Stimulated activated CD8-positive, alpha-beta memory T cell treated with anti-CD3 and anti-CD28 coated beads, Interleukin-7, amount 100 ng/mL, for 1 hour (primary cell): ENCODE measurements around the gene OR14J1.
"Not testable (repeated sequence)": the region's sequence is repeated elsewhere in the genome, so short reads cannot be mapped to it uniquely, and the experiment has no call there.

Experiments
- DNase-seq, 2 donors: peaks; one replicate each; pipeline ENCODE4 v3.0.0-alpha.2; 2020; ENCODE audit warnings: low read depth in 2 of 2

The OR14J1 gene, protein sequence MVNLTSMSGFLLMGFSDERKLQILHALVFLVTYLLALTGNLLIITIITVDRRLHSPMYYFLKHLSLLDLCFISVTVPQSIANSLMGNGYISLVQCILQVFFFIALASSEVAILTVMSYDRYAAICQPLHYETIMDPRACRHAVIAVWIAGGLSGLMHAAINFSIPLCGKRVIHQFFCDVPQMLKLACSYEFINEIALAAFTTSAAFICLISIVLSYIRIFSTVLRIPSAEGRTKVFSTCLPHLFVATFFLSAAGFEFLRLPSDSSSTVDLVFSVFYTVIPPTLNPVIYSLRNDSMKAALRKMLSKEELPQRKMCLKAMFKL

DNA sequence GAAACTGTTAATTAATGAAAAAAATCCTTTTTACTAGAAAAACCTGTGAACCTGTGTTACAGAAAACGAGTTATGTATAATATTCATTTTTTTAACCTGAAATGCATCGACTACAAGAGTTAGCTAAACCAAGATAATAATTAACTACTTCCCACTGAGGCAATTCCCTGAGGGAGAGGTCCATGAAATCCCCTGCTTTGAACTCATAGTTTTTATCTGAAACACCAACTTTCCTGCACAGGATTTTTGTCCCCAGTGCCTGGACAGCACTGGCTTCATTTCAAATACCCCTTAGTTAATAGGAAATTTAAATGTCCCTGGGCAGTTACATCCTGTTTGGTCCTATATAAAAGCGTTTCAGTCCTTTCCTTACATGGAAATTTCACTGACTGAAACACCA, at the start of gene OR14J1:
OR14J1 (plus strand) TSS at position 386 of the 400 bp plus-strand sequence. CDS start 4,989 bp downstream, outside the sequence.
- no peak for DNase-seq

DNA sequence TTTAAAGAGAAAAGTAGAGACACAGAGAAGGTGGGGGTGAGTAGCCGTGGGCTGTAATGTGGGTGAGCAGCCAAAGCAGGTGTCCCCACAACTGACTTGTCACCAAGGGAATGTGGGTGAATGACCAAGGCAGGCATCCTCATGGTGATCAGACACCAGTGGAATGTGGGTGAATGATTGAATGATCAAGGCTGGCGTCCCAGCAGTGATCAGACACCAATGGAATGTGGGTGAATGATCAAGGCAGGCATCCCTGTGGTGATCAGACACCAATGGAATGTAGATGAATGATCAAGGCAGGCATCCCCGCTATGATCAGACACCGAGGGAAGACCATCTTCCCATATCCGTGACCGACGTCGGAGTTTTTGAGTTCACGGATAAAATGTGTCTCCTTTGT, 49.8 kb upstream of the OR14J1 start:
- no peak for DNase-seq

DNA sequence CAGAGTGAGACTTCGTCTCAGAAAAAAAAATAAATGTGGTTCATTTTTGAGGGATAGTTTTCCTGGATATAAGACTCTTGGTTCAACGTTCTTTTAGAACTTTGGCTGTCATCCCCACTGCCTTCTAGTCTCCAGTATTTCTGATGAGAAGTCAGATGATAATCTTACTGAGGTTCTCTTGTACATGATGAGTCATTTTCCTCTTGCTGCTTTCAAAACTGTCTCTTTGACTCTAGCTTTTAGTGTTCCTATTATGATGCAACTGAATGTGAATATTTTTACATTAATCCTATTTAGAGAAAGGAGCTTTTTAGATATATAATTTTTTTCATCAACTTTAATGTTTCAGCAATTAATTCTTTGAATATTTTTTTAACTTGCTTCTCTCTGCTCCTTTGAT, 46.0 kb upstream of the OR14J1 start:
- no peak for DNase-seq

DNA sequence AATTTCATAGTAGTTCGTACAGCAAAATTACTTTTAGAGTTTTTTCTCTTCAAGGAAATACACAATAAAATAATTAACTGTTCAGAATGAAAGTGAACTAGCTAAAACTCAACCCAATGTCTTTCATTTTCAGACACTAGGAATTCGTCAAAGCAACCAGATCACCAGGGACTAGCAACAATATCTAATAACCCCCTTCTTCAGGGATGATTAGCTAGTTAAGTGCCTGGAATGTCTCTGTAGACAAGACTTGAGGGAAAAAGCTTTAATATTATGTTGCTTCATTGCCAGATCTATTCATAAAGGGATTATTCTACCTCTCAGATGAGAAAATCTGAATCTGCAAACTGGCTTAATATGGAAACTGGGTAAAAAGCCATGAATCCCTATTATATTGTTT, 41.8 kb upstream of the OR14J1 start:
- no peak for DNase-seq

DNA sequence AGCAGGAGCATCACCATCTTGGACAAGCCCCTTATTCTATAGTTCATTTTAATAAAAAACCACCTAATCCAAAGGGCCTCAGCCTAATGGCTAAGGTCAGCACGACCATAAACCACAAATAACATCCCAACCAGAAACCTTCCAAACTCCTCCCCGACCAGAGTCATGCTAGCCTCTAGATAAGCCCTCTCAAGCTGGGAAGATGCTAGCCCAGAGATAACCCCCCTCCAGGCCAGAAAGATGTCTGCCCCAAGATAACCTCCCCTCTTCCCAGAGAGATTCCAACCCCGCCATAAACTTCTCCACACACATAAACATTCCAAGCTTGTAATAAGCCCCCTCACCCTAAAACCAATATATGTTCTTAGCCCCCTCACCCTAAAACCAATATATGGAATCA, 38.5 kb upstream of the OR14J1 start:
- DNase-seq: no peak

DNA sequence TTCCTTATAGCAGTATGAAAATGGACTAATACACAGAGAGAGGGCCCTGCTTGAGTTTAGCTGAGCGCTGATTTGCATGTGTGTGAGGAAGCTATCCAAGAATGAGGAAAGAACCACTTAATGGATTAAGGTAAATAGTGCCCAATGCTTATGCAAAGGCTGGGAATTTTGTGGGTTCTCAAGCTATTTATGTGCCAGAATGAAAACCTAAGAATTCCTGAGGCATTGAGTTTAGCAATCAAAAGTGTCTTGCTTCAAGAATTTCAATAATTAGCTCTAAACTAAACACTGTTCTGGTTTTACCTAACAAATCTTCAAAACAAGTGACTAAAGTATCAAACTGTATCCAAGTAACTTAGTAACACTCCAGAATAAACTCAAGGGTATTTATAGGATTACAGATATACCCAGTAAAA, 7.0 kb upstream of the OR14J1 start:
- DNase-seq: no peak

DNA sequence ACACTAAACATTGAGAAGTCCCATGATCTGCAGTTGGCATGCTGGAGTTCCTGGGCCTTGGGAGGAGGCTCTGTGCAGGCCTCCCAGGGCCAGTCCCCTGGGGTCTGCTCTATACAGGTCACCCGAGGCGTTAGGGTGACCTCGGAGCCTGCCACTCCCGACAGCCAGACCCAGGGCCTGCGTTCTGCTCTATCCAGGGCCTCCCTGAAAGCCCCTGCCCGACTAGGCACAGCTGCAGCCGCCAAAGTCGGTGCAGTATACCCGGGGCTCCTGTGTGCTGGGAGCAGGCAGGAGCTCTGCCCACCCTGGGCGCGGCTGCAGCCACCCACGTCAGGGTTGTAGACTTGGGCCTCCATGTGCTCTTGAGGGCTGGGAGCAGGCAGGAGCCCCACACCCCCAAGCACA, 6.3 kb upstream of the OR14J1 start:
- no peak for DNase-seq

DNA sequence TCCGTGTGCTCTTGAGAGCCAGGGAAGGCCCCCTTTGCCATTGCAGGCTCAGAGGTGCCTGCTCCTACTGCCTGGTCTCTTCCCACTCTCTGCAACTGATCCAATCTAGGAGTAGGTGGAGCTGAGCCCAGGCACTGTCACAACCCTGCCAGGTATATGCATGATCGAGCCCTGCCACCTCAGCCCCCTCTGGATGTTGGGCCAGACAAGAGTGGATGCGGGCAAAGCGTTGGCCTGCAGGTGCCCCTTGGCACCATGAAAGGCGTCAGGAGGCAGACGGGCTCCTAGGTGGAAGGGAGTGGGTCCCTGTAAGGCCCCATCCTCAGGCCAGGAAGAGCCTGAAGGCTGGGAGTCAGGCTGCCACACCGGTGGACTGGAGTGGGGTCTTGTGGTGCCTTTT, 5.9 kb upstream of the OR14J1 start:
- no peak for DNase-seq

DNA sequence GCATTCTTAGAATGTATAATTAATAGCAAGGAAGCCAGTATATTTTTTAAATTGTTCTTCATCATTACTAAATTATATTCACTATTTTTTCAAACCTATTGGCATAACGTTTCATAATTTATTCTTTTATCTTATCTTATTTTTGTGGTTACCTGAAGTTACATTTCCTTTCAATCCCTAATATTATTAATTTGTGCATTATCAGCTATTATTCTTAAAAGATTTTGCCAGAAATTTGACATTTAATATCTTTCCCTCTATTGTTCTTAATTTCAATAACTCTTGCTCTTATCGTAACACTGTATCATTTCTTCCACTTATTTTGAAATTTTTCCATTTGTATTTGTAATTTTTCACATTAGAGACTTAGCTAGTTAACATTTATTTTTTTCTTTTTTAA, 18.4 kb downstream of the OR14J1 start:
- DNase-seq: no peak

DNA sequence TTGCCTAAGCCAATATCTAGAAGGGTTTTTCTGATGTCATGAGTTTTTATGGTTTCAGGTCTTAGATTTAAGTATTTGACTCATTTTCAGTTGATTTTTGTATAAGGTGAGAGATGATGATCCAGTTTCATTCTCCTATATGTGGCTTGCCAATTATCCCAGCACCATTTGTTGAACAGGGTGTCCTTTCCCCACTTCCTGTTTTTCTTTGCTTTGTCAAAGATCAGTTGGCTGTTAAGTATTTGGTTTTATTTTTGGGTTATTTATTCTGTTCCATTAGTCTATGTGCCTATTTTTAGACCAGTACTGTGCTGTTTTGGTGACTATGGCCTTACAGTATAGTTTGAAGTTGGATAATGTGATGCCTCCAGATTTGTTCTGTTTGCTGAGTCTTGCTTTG, 21.8 kb downstream of the OR14J1 start:
- DNase-seq: not testable (repeated sequence)

DNA sequence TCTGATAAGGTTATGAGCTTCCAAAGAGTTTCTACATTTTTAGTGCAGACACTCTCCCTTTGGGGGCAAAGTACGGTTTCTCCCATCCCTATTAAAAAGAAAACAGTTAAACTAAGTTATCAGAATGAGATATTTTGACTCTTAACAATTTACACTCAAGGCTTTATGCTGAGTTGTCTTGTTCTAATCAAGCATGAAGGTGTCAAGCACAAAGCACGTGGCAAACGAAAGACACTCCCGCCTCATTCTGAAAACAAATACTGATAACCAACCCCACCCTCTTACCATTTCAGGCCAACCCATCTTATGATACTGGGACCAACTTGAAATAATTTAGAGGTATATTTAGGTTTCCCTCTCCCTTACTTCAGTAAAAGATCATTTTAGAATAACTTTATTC, 24.3 kb downstream of the OR14J1 start:
- no peak for DNase-seq

DNA sequence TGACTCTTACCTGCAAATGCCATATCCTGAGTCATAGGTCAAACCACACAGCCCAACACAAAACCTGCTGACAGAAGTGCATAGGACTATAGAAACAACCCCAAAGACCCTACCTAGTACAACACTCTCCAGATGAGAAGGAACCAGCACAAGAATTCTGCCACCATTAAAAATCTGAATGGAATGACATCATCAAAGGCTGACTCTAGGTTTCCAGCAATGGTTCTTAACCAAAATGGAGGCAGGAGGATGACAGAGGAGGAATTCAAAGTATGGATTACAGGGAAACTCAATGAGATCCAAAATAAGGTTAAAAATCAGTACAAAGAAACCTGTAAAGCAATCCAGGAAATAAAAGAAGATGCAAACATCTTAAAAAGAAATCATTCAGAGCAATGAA, 31.2 kb downstream of the OR14J1 start:
- no peak for DNase-seq

DNA sequence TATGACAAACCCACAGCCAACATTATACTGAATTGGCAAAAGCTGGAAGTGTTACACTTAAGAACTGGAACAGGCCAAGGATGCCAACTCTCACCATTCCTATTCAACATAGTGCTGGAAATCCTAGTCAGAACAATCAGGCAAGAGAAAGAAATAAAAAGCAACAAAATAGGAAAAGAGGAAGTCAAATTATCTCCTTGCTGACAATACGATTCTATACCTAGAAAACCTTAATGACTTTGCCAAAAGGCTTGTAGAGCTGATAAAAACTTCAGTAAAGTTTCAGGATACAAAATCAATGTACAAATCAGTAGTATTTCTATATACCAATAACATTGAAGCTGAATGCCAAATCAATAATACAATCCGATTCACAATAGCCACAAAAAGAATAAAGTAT, 34.8 kb downstream of the OR14J1 start:
- no peak for DNase-seq

DNA sequence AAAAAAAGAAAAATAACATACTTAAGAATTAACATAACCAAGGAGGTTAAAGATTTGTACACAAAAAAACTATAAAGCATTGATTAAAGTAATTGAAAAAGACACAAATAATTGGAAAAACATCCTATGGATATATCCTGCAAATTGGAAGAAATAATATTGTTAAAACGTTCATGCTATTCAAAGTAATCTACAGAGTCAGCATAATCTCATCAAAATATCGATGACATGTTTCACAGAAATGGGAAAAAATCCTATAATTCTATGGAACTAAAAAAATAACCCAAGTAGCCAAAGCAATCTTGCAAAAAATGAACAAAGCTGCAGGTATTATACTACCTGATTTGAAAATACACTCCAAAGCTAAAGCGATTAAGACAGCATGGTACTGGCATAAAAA, 43.9 kb downstream of the OR14J1 start:
- no peak for DNase-seq

DNA sequence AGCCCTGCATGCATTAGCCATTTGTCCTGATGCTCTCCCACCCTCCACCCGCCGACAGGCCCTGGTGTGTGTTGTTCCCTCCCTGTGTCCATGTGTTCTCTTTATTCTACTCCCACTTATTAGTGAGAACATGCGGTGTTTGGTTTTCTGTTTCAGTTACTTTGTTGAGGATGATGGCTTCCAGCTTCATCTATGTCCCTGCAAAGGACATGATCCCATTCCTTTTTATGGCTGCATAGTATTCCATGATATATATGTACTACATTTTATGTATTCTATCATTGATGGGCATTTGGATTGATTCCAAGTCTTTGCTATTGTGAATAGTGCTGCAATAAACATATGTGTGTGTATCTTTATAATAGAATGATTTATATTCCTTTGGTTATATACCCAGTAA, 47.8 kb downstream of the OR14J1 start:
- not testable (repeated sequence) for DNase-seq

DNA sequence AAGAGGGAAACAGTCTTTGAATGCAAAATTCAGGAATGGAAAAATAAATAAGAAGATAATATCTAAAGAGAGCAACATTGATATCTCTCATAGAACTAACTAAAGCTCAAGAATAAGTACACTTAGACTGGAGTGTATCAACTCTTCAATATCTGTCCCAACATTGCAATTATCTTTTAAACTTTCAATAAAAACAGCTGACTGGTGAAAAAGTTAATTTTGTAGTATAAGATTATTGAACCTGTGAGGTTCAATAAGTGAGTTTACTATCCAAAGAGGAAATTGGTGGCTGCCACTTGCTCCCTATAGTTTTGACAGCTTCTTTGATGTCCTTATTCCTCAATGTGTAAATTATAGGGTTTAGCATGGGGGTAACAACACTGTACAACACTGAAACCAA, 53.5 kb downstream of the OR14J1 start:
- no peak for DNase-seq

DNA sequence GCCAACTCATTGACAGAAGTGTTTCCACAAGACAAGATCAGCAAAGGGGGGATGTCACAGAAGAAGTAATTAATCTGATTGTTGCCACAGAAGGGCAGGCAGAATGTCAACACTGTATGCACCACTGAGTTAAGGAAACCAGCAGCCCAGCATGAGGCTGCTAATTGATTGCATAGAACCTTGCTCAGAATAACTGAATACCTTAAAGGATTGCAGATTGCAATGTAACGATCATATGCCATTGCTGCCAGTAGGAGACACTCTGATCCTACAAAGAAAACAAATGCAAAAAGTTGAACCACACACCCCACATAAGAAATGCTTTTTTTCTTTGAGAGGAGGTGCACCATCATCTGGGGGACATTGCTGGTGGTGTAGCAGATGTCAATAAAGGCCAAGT, 54.1 kb downstream of the OR14J1 start:
- DNase-seq: no peak
